Heart left ventricle (tissue), 13 donors: Measurements from ENCODE around the gene RBM22.

ENCODE experiments used
- CTCF ChIP-seq, 12 donors: fragments of 200-600 bp; sonication (generic) in 4 of 12; IDR thresholded peaks; one replicate each; pipeline versions ENCODE4 v1.5.0 to v1.8.0; 2018 to 2022; ENCODE audit warnings: antibody characterized with exemption in 12 of 12, mild to moderate bottlenecking in 5 of 12
- POLR2A ChIP-seq, 2 donors: fragments of 450-650 bp; IDR thresholded peaks; one replicate each; pipeline ENCODE4 v1.6.1; 2017; ENCODE audit warnings: antibody characterized with exemption in 2 of 2, mild to moderate bottlenecking in 2 of 2, moderate library complexity in 2 of 2
- donor health status: ischemic (EF 13 %, LVEDD 7.1; RV severe dilation, severe dysfunction).
- donor health status: DM: no; HTN: yes; CAD: no.
- donor health status: DM: no; HTN: no; CAD: no.
- donor health status: ischemic (EF 25% LVEDD 6.9; RV normal size, moderate dysfunction).
- donor health status: ischemic (EF 25% LVEDD 5.7; RV mildly dilated, moderate dysfunction).
- donor health status: ischemic (EF 35%, LVEDD 5.7; RV mildly dilated, moderate dysfunction).
- donor health status: nonischemic (EF 11% LVEDD 7.7; RV severe dilation, severe dysfunction).
- donor health status: DM: yes; HTN: yes; CAD: no.
- donor health status: PGD.
- donor health status: ischemic (EF 29% LVEDD 5.4; RV normal size, mild dysfunction).
- donor health status: nonischemic (EF 23%, LVEDD 6.1; RV moderate dilation, normal function).

DNA sequence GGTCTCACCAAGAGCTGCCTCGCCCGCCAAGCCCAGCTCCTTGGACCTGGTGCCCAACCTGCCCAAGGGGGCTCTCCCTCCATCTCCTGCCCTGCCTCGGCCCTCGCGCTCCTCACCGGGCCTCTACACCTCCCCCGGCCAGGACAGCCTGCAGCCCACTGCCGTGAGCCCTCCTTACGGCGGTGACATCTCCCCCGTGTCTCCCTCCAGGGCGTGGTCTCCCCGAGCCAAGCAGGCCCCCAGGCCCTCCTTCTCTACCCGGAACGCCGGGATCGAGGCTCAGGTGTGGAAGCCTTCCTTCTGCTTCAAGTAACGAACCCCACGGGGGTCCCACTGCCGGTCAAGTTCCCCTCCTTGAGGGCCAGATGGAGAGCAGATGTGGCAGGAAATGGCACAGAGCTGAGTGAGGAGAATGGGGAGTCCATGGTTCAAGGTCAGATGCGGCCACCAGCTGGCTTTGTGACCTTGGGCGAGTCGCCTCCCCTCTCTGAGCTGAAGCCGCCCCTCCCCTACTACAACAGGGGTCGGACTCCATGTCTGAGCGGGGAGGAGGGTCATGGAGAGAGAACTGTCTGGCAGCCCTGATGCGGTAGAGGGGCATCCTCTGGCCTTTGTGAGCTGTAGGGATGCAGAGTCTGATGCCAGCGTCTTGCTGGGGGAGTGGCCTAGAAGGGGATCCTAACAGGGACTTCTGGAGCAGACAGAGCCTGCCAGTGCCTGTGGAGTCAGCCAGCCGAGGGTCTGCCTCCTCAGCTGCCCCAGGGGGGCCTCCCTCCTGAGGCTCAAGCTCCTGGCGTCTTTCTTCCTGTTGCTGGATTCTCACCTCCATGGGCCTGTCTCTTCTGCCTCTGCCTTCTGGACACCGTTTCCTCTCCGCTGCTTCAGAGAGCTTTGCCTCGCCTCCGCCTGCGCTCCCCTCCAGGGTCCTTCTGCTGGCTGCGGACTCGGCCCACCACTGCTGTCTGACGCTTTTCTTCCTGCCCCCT is 50.5 kb downstream of the RBM22 start:
- TF ChIP-seq CTCF (IDR thresholded peaks at IDR 0.05) (no peak), POLR2A (IDR thresholded peaks at IDR 0.05) (no peak)
